Panc1 (cell line): ENCODE data around the gene ATP6V0C.

ENCODE experiments used
- CTCF ChIP-seq: fragments of 450-650 bp; IDR thresholded peaks from 2 replicates; pipeline ENCODE4 v1.5.1; 2017; ENCODE audit warnings: mild to moderate bottlenecking
- POLR2AphosphoS5 ChIP-seq: IDR thresholded peaks from 2 replicates; pipeline ENCODE4 v1.6.1; 2012; ENCODE audit warnings: mild to moderate bottlenecking, low read depth, low read length, moderate library complexity
- REST ChIP-seq, 2 experiments: IDR thresholded peaks; 2 replicates each; pipeline ENCODE4 v1.6.1; 2011 to 2012; ENCODE audit warnings: low read depth in 2 of 2, control low read depth in 1 of 2, low read length in 1 of 2, mild to moderate bottlenecking in 1 of 2, moderate library complexity in 1 of 2; ENCODE audit not compliant: insufficient read depth in 1 of 2

GRCh38 chr16:2486645-2487516 is 26.9 kb upstream of the ATP6V0C start:
- TF ChIP-seq POLR2AphosphoS5 (no peak), CTCF (no peak), REST (IDR thresholded peaks at IDR 0.05; ENCODE audit: insufficient read depth in 1 of 2, low read depth in 2 of 2, low read length in 1 of 2) (no peak)
